Gastrocnemius medialis (tissue), 4 donors: Measurements from ENCODE around the gene UFD1. TPM values are rescaled to one million over a fixed set of nuclear protein-coding genes. Genes with fewer than 3 reads are reported as not detected.

Source experiments
- ATAC-seq, 2 donors: fragments of 150-250 bp; one replicate each; pipeline ENCODE4 v1.9.1; 2016
- DNase-seq, 2 donors: peaks; one replicate each; pipeline ENCODE4 v3.0.0-alpha.2; 2019
- H3K27ac ChIP-seq, 4 donors: fragments of 200-600 bp; sonication (generic); 1 replicate in 1 of 4; 2 replicates in 3 of 4; pipeline ENCODE4 v1.5.1; 2016 to 2018; ENCODE audit warnings: mild to moderate bottlenecking in 2 of 4, moderate library complexity in 1 of 4
- H3K27me3 ChIP-seq, 3 donors: fragments of 200-600 bp; sonication (generic) in 2 of 3; 1 replicate in 1 of 3; 2 replicates in 2 of 3; pipeline versions ENCODE4 v1.5.1 to v1.6.0; 2016 to 2019; ENCODE audit warnings: mild to moderate bottlenecking in 1 of 3, moderate library complexity in 1 of 3
- H3K36me3 ChIP-seq, 2 donors: fragments of 200-600 bp; sonication (generic) in 1 of 2; one replicate each; pipeline ENCODE4 v1.5.1; 2017 to 2018
- H3K4me1 ChIP-seq, 2 donors: fragments of 200-600 bp; sonication (generic) in 1 of 2; one replicate each; pipeline ENCODE4 v1.5.1; 2016 to 2017; ENCODE audit warnings: mild to moderate bottlenecking in 2 of 2
- H3K4me3 ChIP-seq, 4 donors: fragments of 200-600 bp; sonication (generic) in 3 of 4; 1 replicate in 1 of 4; 2 replicates in 3 of 4; pipeline ENCODE4 v1.5.1; 2016 to 2019; ENCODE audit warnings: mild to moderate bottlenecking in 2 of 4
- H3K9me3 ChIP-seq, 3 donors: fragments of 200-600 bp; sonication (generic) in 2 of 3; 1 replicate in 1 of 3; 2 replicates in 2 of 3; pipeline ENCODE4 v1.5.1; 2016 to 2019
- POLR2A ChIP-seq, 2 donors: fragments of 450-650 bp; IDR thresholded peaks; one replicate each; pipeline ENCODE4 v1.6.1; 2017; ENCODE audit warnings: antibody characterized with exemption in 2 of 2, mild to moderate bottlenecking in 2 of 2, moderate library complexity in 2 of 2
- in situ Hi-C, 4 donors: fragments of 200-750 bp; cut with MboI; loops; one replicate each; pipeline versions ENCODE4 v1.15.0 to v1.8.0; 2017; ENCODE audit warnings: low sequenced_read_pairs in 4 of 4
- intact Hi-C: fragments of 100-400 bp; cut with DNase I; formaldehyde crosslinking; loops from one replicate; pipeline ENCODE4 v1.15.1; 2023; ENCODE audit warnings: low total_unique reads
- total RNA-seq, 4 donors: library from RNA; depleted of rRNA; stranded (reverse); fragments of >200 nt; gene quantifications; one replicate each; pipeline versions ENCODE4 v1.1.0 to v1.2.3, GENCODE V29; 2016
- TF ChIP-seq, protein P1 (sequence below), 5 experiments: fragments of 450-650 bp in 3 of 5; fragments of 200-600 bp in 2 of 5; sonication (generic) in 2 of 5; IDR thresholded peaks in 4 of 5; conservative IDR thresholded peaks in 1 of 5; 1 replicate in 4 of 5; 2 replicates in 1 of 5; pipeline ENCODE4 v1.5.1; 2016 to 2019; ENCODE audit warnings: antibody characterized with exemption in 5 of 5, mild to moderate bottlenecking in 3 of 5, moderate library complexity in 3 of 5

UFD1 gene
- total RNA-seq, 4 donors from 2014 or later: 106 to 199 (median 165) TPM

DNA sequence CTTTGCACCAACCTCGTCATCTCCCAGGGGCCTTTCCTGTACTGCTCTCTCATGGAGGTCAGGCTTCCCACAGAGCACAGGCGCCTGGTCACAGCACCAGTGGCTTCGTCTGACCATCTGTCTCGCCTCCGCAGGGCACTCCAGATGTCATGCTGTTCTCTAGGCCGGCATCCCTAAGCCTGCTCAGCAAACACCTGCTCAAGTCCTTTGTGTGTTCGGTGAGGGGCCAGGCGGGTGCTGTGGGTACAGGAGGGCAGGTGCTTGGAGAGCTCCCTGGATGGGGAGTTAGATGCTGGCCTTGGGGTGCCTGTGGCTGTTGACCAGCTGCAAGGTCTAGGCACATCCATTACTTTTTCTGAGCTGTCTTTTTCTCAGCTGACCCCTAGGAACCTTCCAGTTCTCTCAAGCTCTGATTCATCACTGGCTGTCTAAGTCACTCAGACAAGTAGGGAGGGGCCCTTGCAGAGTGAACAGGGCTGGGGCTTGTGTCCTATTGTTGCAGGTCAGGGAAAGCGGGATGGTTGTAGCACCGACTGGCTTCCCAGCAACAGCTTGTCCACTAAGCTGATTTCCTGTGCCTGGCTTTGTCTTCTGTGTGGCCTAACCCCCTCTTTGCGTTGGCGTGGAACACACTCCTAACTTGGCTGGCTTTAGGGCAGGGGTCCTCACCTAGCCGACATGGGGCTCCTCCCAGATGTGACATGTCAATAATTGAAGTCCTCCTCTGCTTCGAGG, 36.0 kb upstream of the UFD1 start:
- TF ChIP-seq POLR2A (IDR thresholded peaks at IDR 0.05): no peak
- TF ChIP-seq, protein P1, sequence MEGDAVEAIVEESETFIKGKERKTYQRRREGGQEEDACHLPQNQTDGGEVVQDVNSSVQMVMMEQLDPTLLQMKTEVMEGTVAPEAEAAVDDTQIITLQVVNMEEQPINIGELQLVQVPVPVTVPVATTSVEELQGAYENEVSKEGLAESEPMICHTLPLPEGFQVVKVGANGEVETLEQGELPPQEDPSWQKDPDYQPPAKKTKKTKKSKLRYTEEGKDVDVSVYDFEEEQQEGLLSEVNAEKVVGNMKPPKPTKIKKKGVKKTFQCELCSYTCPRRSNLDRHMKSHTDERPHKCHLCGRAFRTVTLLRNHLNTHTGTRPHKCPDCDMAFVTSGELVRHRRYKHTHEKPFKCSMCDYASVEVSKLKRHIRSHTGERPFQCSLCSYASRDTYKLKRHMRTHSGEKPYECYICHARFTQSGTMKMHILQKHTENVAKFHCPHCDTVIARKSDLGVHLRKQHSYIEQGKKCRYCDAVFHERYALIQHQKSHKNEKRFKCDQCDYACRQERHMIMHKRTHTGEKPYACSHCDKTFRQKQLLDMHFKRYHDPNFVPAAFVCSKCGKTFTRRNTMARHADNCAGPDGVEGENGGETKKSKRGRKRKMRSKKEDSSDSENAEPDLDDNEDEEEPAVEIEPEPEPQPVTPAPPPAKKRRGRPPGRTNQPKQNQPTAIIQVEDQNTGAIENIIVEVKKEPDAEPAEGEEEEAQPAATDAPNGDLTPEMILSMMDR (IDR thresholded peaks at IDR 0.05 in 4 of 5, conservative IDR thresholded peaks at IDR 0.05 in 1 of 5): no peak
- Histone ChIP-seq H3K27me3 (no peaks in the 10 kb centered on the region), H3K4me1 (no peaks in the 10 kb centered on the region), H3K9me3 (no peaks in the 10 kb centered on the region), H3K27ac (no peak overlapping the region), H3K36me3 (no peaks in the 10 kb centered on the region), H3K4me3 (no peak overlapping the region)
- ATAC-seq (peak in 1 of 2 donors; percentile 22), DNase-seq (no peak)
- intact Hi-C loops: no loop called here
- in situ Hi-C loops: loop anchor here in 1 of 4 donors (25.0 kb wide), 1 partner anchor 528 kb away; no protein-coding TSS in a partner anchor

DNA sequence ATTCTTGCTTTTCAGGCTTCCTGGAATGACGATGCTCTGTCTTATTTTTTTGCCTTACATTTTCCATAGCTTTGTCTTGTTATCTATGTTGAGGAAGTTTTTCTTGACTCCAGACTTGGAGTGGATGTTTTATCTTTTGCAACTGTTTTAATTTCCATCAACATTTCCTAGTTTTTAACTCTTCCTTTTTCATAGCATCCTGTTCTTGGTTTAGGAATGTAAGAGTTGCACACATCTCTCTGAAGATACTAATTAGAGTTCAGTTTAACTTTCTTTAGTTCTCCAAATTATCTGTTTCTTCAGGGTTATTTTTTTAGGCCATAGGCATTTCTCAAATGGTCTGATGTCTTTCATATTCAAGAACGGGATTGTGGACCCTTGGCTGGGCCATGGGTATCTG, 34.8 kb upstream of the UFD1 start:
- no peak for TF ChIP-seq POLR2A (IDR thresholded peaks at IDR 0.05)
- TF ChIP-seq, protein P1 (IDR thresholded peaks at IDR 0.05 in 4 of 5, conservative IDR thresholded peaks at IDR 0.05 in 1 of 5): no peak
- Histone ChIP-seq H3K27ac (no peak overlapping the region), H3K4me3 (no peak overlapping the region), H3K4me1 (no peaks in the 10 kb centered on the region), H3K36me3 (no peaks in the 10 kb centered on the region), H3K27me3 (no peaks in the 10 kb centered on the region), H3K9me3 (no peaks in the 10 kb centered on the region)
- DNase-seq: no peak
- ATAC-seq: no peak
- in situ Hi-C loops (loop anchor here in 1 of 4 donors (25.0 kb wide), 1 partner anchor 527 kb away; no protein-coding TSS in a partner anchor), intact Hi-C loops (no loop called here)

- intact Hi-C loops: no loop called here
Measured at GRCh38 chr22:19510919-19511341, 31.9 kb upstream of the UFD1 start.

GRCh38 chr22:19509923-19510322, 30.9 kb upstream of the UFD1 start:
- intact Hi-C loops: no loop called here
- in situ Hi-C loops: loop anchor here in 1 of 4 donors (25.0 kb wide), 1 partner anchor 523 kb away; no protein-coding TSS in a partner anchor
- Histone ChIP-seq H3K27ac (no peak overlapping the region), H3K4me1 (no peaks in the 10 kb centered on the region), H3K36me3 (no peaks in the 10 kb centered on the region), H3K4me3 (no peak overlapping the region), H3K27me3 (no peaks in the 10 kb centered on the region), H3K9me3 (no peaks in the 10 kb centered on the region)
- no peak for DNase-seq
- no peak for TF ChIP-seq POLR2A (IDR thresholded peaks at IDR 0.05)
- TF ChIP-seq, protein P1 (IDR thresholded peaks at IDR 0.05 in 4 of 5, conservative IDR thresholded peaks at IDR 0.05 in 1 of 5): no peak
- no peak for ATAC-seq

More at GRCh38 chr22:19510919-19511341, 31.9 kb upstream of the UFD1 start:
- ATAC-seq: no peak
- DNase-seq: no peak
- TF ChIP-seq POLR2A (IDR thresholded peaks at IDR 0.05): no peak
- TF ChIP-seq, protein P1 (IDR thresholded peaks at IDR 0.05 in 4 of 5, conservative IDR thresholded peaks at IDR 0.05 in 1 of 5): no peak
- in situ Hi-C loops: loop anchor here in 1 of 4 donors (25.0 kb wide), 1 partner anchor 524 kb away; no protein-coding TSS in a partner anchor
- Histone ChIP-seq H3K9me3 (no peaks in the 10 kb centered on the region), H3K27ac (no peak overlapping the region), H3K4me1 (no peaks in the 10 kb centered on the region), H3K27me3 (no peaks in the 10 kb centered on the region), H3K36me3 (no peaks in the 10 kb centered on the region), H3K4me3 (no peak overlapping the region)
